Psoas muscle (tissue), 8 donors: Measurements from ENCODE around the gene AZI2. TPM values are rescaled to one million over a fixed set of nuclear protein-coding genes. Genes with fewer than 3 reads are reported as not detected.

Experiments
- ATAC-seq, 4 donors: fragments of 200-7000 bp; cut with Tn5 transposase; one replicate each; pipeline ENCODE4 v1.9.1; 2020; ENCODE audit warnings: moderate library complexity in 3 of 4, mild to moderate bottlenecking in 2 of 4
- DNase-seq, 2 donors: peaks; one replicate each; pipeline ENCODE4 v3.0.0-alpha.2; 2020
- H3K27ac ChIP-seq: fragments of 200-600 bp; one replicate; pipeline ENCODE4 v1.8.0; 2022
- H3K27me3 ChIP-seq, 3 donors: fragments of 200-600 bp in 1 of 3; one replicate each; pipeline versions ENCODE4 v1.6.1 to v1.8.0; 2013 to 2022; ENCODE audit warnings: low read length in 2 of 3, mild to moderate bottlenecking in 2 of 3, moderate library complexity in 1 of 3; ENCODE audit not compliant: insufficient read depth in 3 of 3
- H3K36me3 ChIP-seq, 2 donors: fragments of 200-600 bp in 1 of 2; one replicate each; pipeline versions ENCODE4 v1.6.1 to v1.8.0; 2013 to 2022; ENCODE audit warnings: low read depth in 1 of 2, mild to moderate bottlenecking in 1 of 2, moderate library complexity in 1 of 2; ENCODE audit not compliant: insufficient read depth in 1 of 2
- H3K4me1 ChIP-seq: fragments of 200-600 bp; one replicate; pipeline ENCODE4 v1.8.0; 2022
- H3K4me3 ChIP-seq: fragments of 200-600 bp; one replicate; pipeline ENCODE4 v1.8.0; 2022; ENCODE audit warnings: mild to moderate bottlenecking
- H3K9me3 ChIP-seq: fragments of 200-600 bp; one replicate; pipeline ENCODE4 v1.8.0; 2022
- CTCF ChIP-seq: fragments of 200-600 bp; IDR thresholded peaks from one replicate; pipeline ENCODE4 v1.8.0; 2022; ENCODE audit warnings: antibody characterized with exemption
- WGBS, 3 donors: extraction: QIAGEN DNeasy Blood & Tissue Kit; methylation state at CpG; one replicate each; pipeline versions ENCODE4 v1.1.6 to v1.1.7; 2013; 5-methylcytosine and 5-hydroxymethylcytosine counted together
- intact Hi-C, 2 donors: fragments of 100-400 bp; cut with DNase I; formaldehyde crosslinking; loops; one replicate each; pipeline versions ENCODE4 v1.11.0 to v1.14.2; 2022
- polyA plus RNA-seq, 3 donors: library from polyadenylated mRNA; stranded (reverse); fragments of 200-250 nt; gene quantifications; one replicate each; pipeline ENCODE4 v1.2.3, GENCODE V29; 2013
- total RNA-seq, 4 donors: library from RNA; stranded (reverse); fragmentation: NEBNext Ultra II Directional in 2 of 4; extraction: Animal tissue kit (Norgen Biotek cat#: 25700) in 2 of 4; gene quantifications; one replicate each; pipeline versions ENCODE4 v1.2.1 to v1.2.4, GENCODE V29; 2021 to 2023
- donor health status: healthy with polysubstance abuse.
- donor health status: DM: no; HTN: no; CAD: no; lungs with moderate emphysema.
- donor health status: Bipolar disorder and iron deficiency.
- donor health status: healthy.
- donor health status: DM: yes; HTN: yes; CAD: no.
- donor health status: DM: no; HTN: no; CAD: no.
- donor health status: DM: no; HTN: no; CAD: no.
- donor health status: DM: yes; HTN: yes; CAD: no.

AZI2 gene
- total and polyA plus RNA-seq, 7 donors = 26.3 to 63.8 (median 34.2) TPM

GRCh38 chr3:28317438-28318022 is 31.1 kb downstream of the AZI2 start:
- Histone ChIP-seq H3K4me3 (no peak overlapping the region), H3K27ac (no peak overlapping the region), H3K9me3 (no peaks in the 10 kb centered on the region), H3K27me3 (no peaks in the 10 kb centered on the region), H3K4me1 (no peaks in the 10 kb centered on the region), H3K36me3 (peaks cover 3 to 28% of the 10 kb centered on the region in 2 donors)
- intact Hi-C loops = no loop called here
- TF ChIP-seq CTCF = peak; percentile 49
- ATAC-seq (peak in 3 of 4 donors; percentile 74 to 80 (median 77)), DNase-seq (no peak)
- WGBS, 3 donors = 31 to 49% (median 44%) methylated on average over 2 of the region's 2 CpGs

DNA sequence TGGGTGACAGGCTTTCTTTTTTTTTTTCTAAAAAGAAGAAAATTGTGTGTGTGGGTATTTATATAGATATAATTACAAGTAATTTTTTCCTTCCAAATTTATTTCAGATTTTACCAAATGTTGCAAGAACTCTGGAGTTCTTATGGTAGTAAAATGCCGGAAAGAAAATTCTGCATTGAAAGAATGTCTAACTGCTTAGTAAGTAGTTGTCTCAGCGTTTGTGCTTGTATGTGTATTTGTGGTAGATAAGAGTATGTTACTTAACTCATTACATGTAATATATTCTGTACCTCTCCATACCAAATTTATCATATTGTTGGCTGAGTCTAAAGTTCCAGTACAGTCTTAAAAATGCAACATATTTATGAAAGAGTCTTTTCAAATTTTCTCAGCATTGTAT is 32.4 kb downstream of the AZI2 start:
- Histone ChIP-seq H3K36me3 (peaks cover 3 to 16% of the 10 kb centered on the region in 2 donors), H3K4me3 (no peak overlapping the region), H3K27me3 (no peaks in the 10 kb centered on the region), H3K4me1 (no peaks in the 10 kb centered on the region), H3K9me3 (no peaks in the 10 kb centered on the region), H3K27ac (no peak overlapping the region)
- TF ChIP-seq CTCF = no peak
- ATAC-seq = no peak
- WGBS, 3 donors = 89 to 91% (median 90%) methylated on average over 2 of the region's 2 CpGs
- intact Hi-C loops = no loop called here
- DNase-seq = no peak

DNA sequence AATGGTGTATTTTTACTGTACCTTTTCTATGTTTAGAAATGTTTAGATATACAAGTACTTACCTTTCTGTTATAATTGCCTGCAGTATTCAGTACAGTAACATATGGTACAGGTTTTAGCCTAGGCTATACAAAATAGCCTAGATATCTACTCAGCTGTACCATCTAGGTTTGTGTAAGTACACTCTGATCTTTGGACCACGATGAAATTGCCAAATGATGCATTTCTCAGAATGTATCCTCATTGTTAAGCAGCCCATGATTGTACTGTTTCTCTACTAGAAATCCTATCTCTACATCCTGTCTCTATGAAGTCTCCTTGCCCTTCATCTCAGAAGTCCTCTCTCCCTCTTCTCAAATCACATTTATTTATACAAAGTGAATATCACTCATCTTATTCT is 32.9 kb downstream of the AZI2 start:
- DNase-seq = no peak
- no peak overlapping the region for H3K4me3 ChIP-seq
- WGBS, 3 donors = 90 to 100% (median 96%) methylated on average over 1 of the region's 1 CpG
- no peak for TF ChIP-seq CTCF
- H3K9me3 ChIP-seq = no peaks in the 10 kb centered on the region
- intact Hi-C loops = no loop called here
- H3K36me3 ChIP-seq = peaks cover 3 to 16% of the 10 kb centered on the region in 2 donors
- H3K27ac ChIP-seq = no peak overlapping the region
- ATAC-seq = no peak
- H3K27me3 ChIP-seq = no peaks in the 10 kb centered on the region
- no peaks in the 10 kb centered on the region for H3K4me1 ChIP-seq

DNA sequence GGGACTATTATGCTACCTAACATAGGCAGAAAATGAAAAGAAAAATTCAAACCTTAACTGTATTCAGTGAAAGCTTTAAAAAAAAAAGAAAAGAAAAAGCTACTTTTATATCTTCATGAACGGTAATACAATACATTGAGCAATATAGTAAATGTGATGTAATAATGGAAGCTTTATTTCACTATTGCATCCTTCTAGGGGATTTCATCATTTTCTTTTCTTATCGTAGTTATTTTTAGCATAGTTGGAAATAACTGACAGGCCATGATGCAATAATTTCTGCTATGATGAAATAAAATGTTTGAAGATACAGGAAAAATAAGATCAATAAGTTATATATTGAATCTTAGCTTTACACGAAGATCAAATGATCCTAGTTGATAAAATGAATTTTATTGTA is 40.4 kb downstream of the AZI2 start:
- no peaks in the 10 kb centered on the region for H3K9me3 ChIP-seq
- no peak for DNase-seq
- no peak overlapping the region for H3K4me3 ChIP-seq
- H3K36me3 ChIP-seq = no peaks in the 10 kb centered on the region
- intact Hi-C loops = no loop called here
- 69 to 85% (median 73%) methylated on average over 3 of the region's 3 CpGs for WGBS, 3 donors
- H3K27me3 ChIP-seq = no peaks in the 10 kb centered on the region
- no peak for TF ChIP-seq CTCF
- ATAC-seq = peak in 1 of 4 donors; percentile 38
- no peaks in the 10 kb centered on the region for H3K4me1 ChIP-seq
- no peak overlapping the region for H3K27ac ChIP-seq

GRCh38 chr3:28301688-28302087 is 46.9 kb downstream of the AZI2 start:
- H3K36me3 ChIP-seq = no peaks in the 10 kb centered on the region
- H3K9me3 ChIP-seq = no peaks in the 10 kb centered on the region
- DNase-seq (no peak), ATAC-seq (no peak)
- intact Hi-C loops = no loop called here
- no peak for TF ChIP-seq CTCF
- H3K4me1 ChIP-seq = peaks cover 10% of the 10 kb centered on the region
- WGBS, 3 donors = 89 to 94% (median 90%) methylated on average over 4 of the region's 4 CpGs
- H3K4me3 ChIP-seq = no peak overlapping the region
- H3K27me3 ChIP-seq = no peaks in the 10 kb centered on the region
- no peak overlapping the region for H3K27ac ChIP-seq
